HEK293 (cell line): Measurements from ENCODE around the gene SPATA2L.
"Not testable (repeated sequence)": the region's sequence is repeated elsewhere in the genome, so short reads cannot be mapped to it uniquely, and the experiment has no call there.

Source experiments
- CTCF ChIA-PET: fragments of 350-600 bp; formaldehyde crosslinking; extraction: SDS; loops from one replicate; lab custom pipeline; 2021; ENCODE audit warnings: antibody characterized with exemption; lab: Yijun Ruan, JAX
- POLR2A ChIA-PET: fragments of 300-600 bp; formaldehyde crosslinking; extraction: SDS; loops from one replicate; lab custom pipeline; 2020; ENCODE audit warnings: antibody characterized with exemption, inconsistent platforms; lab: Yijun Ruan, JAX
- H3K27ac ChIP-seq: fragments of 200-500 bp; sonication (Bioruptor generic); 2 replicates; pipeline ENCODE4 v1.5.1; 2014; ENCODE audit warnings: low read depth, low read length, control low read depth, inconsistent platforms; ENCODE audit errors: extremely low read depth
- H3K36me3 ChIP-seq, 2 experiments: fragments of 200-500 bp in 1 of 2; sonication (Bioruptor generic) in 1 of 2; 1 replicate in 1 of 2; 2 replicates in 1 of 2; pipeline ENCODE4 v1.5.1; 2014 to 2017; ENCODE audit warnings: inconsistent platforms in 2 of 2, low read length in 2 of 2; ENCODE audit not compliant: control insufficient read depth in 2 of 2, insufficient read depth in 1 of 2
- H3K4me1 ChIP-seq: fragments of 200-500 bp; sonication (Bioruptor generic); 2 replicates; pipeline ENCODE4 v1.5.1; 2014; ENCODE audit warnings: mild to moderate bottlenecking, low read length, inconsistent platforms; ENCODE audit not compliant: control insufficient read depth, insufficient read depth
- H3K4me3 ChIP-seq: 2 replicates; pipeline ENCODE4 v1.5.1; 2011; ENCODE audit warnings: low read depth, mild to moderate bottlenecking, control low read depth, low read length, moderate library complexity
- H3K9me3 ChIP-seq: fragments of 200-500 bp; sonication (Bioruptor generic); 2 replicates; pipeline ENCODE4 v1.5.1; 2014; ENCODE audit warnings: low read depth, low read length, inconsistent platforms; ENCODE audit not compliant: control insufficient read depth, insufficient read depth
- GLIS2 ChIP-seq: fragments of 450-650 bp; formaldehyde crosslinking; IDR thresholded peaks from 2 replicates; pipeline ENCODE4 v1.5.1; 2016; ENCODE audit warnings: missing biosample characterization, missing genetic modification characterization
- KLF1 ChIP-seq: fragments of 450-650 bp; formaldehyde crosslinking; IDR thresholded peaks from 2 replicates; pipeline ENCODE4 v1.5.1; 2016; ENCODE audit warnings: missing biosample characterization, missing genetic modification characterization
- KLF8 ChIP-seq: fragments of 450-650 bp; formaldehyde crosslinking; IDR thresholded peaks from 2 replicates; pipeline ENCODE4 v1.5.1; 2016; ENCODE audit warnings: missing biosample characterization, missing genetic modification characterization
- PRDM6 ChIP-seq: fragments of 450-650 bp; formaldehyde crosslinking; IDR thresholded peaks from 2 replicates; pipeline ENCODE4 v1.5.1; 2017; ENCODE audit warnings: missing biosample characterization, missing genetic modification characterization
- ZBTB1 ChIP-seq: fragments of 450-650 bp; formaldehyde crosslinking; IDR thresholded peaks from 2 replicates; pipeline ENCODE4 v1.5.1; 2016; ENCODE audit warnings: missing biosample characterization, missing genetic modification characterization
- ZFHX2 ChIP-seq: fragments of 450-650 bp; formaldehyde crosslinking; conservative IDR thresholded peaks from 2 replicates; pipeline ENCODE4 v1.5.1; 2016; ENCODE audit warnings: missing biosample characterization, missing genetic modification characterization
- ZNF146 ChIP-seq: fragments of 450-650 bp; formaldehyde crosslinking; IDR thresholded peaks from 2 replicates; pipeline ENCODE4 v1.5.1; 2016; ENCODE audit warnings: missing biosample characterization, missing genetic modification characterization
- ZNF391 ChIP-seq: fragments of 450-650 bp; formaldehyde crosslinking; IDR thresholded peaks from 2 replicates; pipeline ENCODE4 v1.5.1; 2016; ENCODE audit warnings: low read depth, missing biosample characterization, missing genetic modification characterization, borderline replicate concordance
- ZNF600 ChIP-seq: fragments of 450-650 bp; formaldehyde crosslinking; IDR thresholded peaks from 2 replicates; pipeline ENCODE4 v1.5.1; 2016; ENCODE audit warnings: missing biosample characterization, missing genetic modification characterization
- ZNF76 ChIP-seq: fragments of 450-650 bp; formaldehyde crosslinking; IDR thresholded peaks from 2 replicates; pipeline ENCODE4; 2016; ENCODE audit warnings: low read depth, missing biosample characterization, missing genetic modification characterization, borderline replicate concordance
- TF ChIP-seq, protein P1 (sequence below): fragments of 450-650 bp; formaldehyde crosslinking; IDR thresholded peaks from 2 replicates; pipeline ENCODE4 v1.5.1; 2016; ENCODE audit warnings: missing biosample characterization, missing genetic modification characterization

Gene SPATA2L

GRCh38 chr16:89695086-89695874 is 6.2 kb downstream of the SPATA2L start:
- Histone ChIP-seq H3K4me3 (no peak overlapping the region), H3K4me1 (peaks cover 3% of the 10 kb centered on the region; the same call in 1 of the 2 replicates), H3K9me3 (no peaks in the 10 kb centered on the region), H3K27ac (no peak overlapping the region), H3K36me3 (peaks cover 0 to 75% of the 10 kb centered on the region in 2 experiments; a peak in 2 of 3 replicates)
- ChIA-PET CTCF (no interaction called here), POLR2A (interaction anchor here (1.0 to 1.9 kb wide), 2 partner anchors 9 to 11 kb away, joined by 5 to 10 read pairs; partner anchors contain the start of gene CDK10)
- TF ChIP-seq KLF1, result 0 out of 2 replicates have a peak, but pooled peaks have one; percentile 10
- no peak for TF ChIP-seq PRDM6
- 0 out of 2 replicates have a peak, but pooled peaks have one; percentile 43 for TF ChIP-seq ZNF600

- H3K36me3 ChIP-seq, result peaks cover 0 to 78% of the 10 kb centered on the region in 2 experiments; a peak in 2 of 3 replicates
- CTCF ChIA-PET, H3K4me1 ChIP-seq, H3K9me3 ChIP-seq, H3K4me3 ChIP-seq, H3K27ac ChIP-seq: not testable (repeated sequence)
- POLR2A ChIA-PET, result interaction anchor here (1.9 kb wide), 1 partner anchor 8 kb away, joined by 10 read pairs; the partner anchor contains the start of gene CDK10
- peak; percentile 76 for TF ChIP-seq KLF1
Observed at GRCh38 chr16:89694784-89695085, 6.8 kb downstream of the SPATA2L start.

- no peaks in the 10 kb centered on the region for H3K4me1 ChIP-seq
- no peak overlapping the region for H3K27ac ChIP-seq
- H3K36me3 ChIP-seq, result peaks cover 0 to 79% of the 10 kb centered on the region in 2 experiments; a peak in 2 of 3 replicates
- no peak overlapping the region for H3K4me3 ChIP-seq
- TF ChIP-seq KLF8 (tag by site-specific recombination), result peak; percentile 44; the same call in 1 of the 2 replicates
- TF ChIP-seq, protein P1, sequence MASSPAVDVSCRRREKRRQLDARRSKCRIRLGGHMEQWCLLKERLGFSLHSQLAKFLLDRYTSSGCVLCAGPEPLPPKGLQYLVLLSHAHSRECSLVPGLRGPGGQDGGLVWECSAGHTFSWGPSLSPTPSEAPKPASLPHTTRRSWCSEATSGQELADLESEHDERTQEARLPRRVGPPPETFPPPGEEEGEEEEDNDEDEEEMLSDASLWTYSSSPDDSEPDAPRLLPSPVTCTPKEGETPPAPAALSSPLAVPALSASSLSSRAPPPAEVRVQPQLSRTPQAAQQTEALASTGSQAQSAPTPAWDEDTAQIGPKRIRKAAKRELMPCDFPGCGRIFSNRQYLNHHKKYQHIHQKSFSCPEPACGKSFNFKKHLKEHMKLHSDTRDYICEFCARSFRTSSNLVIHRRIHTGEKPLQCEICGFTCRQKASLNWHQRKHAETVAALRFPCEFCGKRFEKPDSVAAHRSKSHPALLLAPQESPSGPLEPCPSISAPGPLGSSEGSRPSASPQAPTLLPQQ (tag by site-specific recombination), result 0 out of 2 replicates have a peak, but pooled peaks have one; percentile 19
- peak; percentile 94 for TF ChIP-seq KLF1
- TF ChIP-seq ZNF76 (tag by site-specific recombination), result no peak
- no peak for TF ChIP-seq ZNF146
- TF ChIP-seq ZNF391 (tag by site-specific recombination), result no peak
- no peak for TF ChIP-seq ZFHX2 (tag by site-specific recombination)
- ChIA-PET POLR2A (interaction anchor here (1.8 kb wide), 1 partner anchor 12 kb away, joined by 4 read pairs; no protein-coding TSS in a partner anchor), CTCF (no interaction called here)
- H3K9me3 ChIP-seq, result no peaks in the 10 kb centered on the region
Observed at GRCh38 chr16:89693931-89694783, 7.3 kb downstream of the SPATA2L start.

DNA sequence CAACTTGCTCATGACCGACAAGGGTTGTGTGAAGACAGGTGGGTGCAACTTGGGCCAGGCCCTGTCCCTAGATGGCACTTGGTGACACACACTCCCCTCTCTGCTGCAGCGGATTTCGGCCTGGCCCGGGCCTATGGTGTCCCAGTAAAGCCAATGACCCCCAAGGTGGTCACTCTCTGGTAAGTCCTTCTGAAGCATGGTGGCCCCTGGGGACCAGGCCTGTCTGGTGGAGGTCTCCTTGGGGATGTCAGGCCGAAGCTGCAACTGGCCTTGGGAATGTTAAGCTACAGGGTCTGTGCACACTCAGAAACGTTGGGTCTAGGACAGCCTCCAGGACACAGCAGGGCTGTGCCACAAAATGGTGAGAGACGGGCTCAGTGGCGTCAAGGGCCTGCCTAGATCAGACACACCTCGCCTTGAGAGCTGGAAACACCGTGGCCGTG is 8.2 kb downstream of the SPATA2L start:
- POLR2A ChIA-PET, result interaction anchor here (1.8 kb wide), 1 partner anchor 13 kb away, joined by 4 read pairs; no protein-coding TSS in a partner anchor
- no peak overlapping the region for H3K27ac ChIP-seq
- no peak overlapping the region for H3K4me3 ChIP-seq
- H3K36me3 ChIP-seq, result peaks cover 0 to 81% of the 10 kb centered on the region in 2 experiments; a peak in 2 of 3 replicates
- H3K9me3 ChIP-seq, result no peaks in the 10 kb centered on the region
- CTCF ChIA-PET, result no interaction called here
- H3K4me1 ChIP-seq, result no peaks in the 10 kb centered on the region
- TF ChIP-seq GLIS2 (tag by site-specific recombination), result 0 out of 2 replicates have a peak, but pooled peaks have one; percentile 10
- no peak for TF ChIP-seq ZBTB1 (tag by site-specific recombination)
